Umbilical cord (tissue), 2 donors: ENCODE results near the gene TAGLN. TPM values are rescaled to one million over a fixed set of nuclear protein-coding genes. Genes with fewer than 3 reads are reported as not detected.
"Not testable (repeated sequence)": the region's sequence is repeated elsewhere in the genome, so short reads cannot be mapped to it uniquely, and the experiment has no call there.

Experiments used
- DNase-seq: peaks from one replicate; pipeline ENCODE4 v3.0.0-alpha.2; 2015; ENCODE audit warnings: low spot score
- total RNA-seq: library from RNA; depleted of rRNA; stranded (reverse); fragments of >200 nt; gene quantifications from one replicate; pipeline ENCODE4 v1.2.3, GENCODE V29; 2014; ENCODE audit warnings: low replicate concordance; ENCODE audit not compliant: insufficient read depth

Gene TAGLN
- total RNA-seq, 1 donor from 2014 or later: 5,845 TPM

DNA sequence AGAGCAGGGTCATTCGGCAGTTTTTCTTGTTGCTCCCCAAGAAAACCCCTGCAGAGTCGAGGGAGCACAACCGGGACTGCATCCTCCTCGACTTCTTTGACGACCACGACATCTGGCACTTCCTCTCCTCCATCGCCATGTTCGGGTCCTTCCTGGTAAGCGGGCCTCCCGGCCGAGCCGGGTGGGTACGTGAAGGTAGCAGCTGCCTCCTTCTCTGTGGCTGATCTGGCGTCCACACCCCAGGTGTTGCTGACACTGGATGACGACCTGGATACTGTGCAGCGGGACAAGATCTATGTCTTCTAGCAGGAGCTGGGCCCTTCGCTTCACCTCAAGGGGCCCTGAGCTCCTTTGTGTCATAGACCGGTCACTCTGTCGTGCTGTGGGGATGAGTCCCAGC lies 3.4 kb upstream of the TAGLN start:
- DNase-seq: no peak

DNA sequence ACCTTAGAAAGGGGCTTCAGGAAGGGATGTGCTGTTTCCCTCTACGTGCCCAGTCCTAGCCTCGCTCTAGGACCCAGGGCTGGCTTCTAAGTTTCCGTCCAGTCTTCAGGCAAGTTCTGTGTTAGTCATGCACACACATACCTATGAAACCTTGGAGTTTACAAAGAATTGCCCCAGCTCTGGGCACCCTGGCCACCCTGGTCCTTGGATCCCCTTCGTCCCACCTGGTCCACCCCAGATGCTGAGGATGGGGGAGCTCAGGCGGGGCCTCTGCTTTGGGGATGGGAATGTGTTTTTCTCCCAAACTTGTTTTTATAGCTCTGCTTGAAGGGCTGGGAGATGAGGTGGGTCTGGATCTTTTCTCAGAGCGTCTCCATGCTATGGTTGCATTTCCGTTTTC lies 2.2 kb upstream of the TAGLN start:
- no peak for DNase-seq

DNA sequence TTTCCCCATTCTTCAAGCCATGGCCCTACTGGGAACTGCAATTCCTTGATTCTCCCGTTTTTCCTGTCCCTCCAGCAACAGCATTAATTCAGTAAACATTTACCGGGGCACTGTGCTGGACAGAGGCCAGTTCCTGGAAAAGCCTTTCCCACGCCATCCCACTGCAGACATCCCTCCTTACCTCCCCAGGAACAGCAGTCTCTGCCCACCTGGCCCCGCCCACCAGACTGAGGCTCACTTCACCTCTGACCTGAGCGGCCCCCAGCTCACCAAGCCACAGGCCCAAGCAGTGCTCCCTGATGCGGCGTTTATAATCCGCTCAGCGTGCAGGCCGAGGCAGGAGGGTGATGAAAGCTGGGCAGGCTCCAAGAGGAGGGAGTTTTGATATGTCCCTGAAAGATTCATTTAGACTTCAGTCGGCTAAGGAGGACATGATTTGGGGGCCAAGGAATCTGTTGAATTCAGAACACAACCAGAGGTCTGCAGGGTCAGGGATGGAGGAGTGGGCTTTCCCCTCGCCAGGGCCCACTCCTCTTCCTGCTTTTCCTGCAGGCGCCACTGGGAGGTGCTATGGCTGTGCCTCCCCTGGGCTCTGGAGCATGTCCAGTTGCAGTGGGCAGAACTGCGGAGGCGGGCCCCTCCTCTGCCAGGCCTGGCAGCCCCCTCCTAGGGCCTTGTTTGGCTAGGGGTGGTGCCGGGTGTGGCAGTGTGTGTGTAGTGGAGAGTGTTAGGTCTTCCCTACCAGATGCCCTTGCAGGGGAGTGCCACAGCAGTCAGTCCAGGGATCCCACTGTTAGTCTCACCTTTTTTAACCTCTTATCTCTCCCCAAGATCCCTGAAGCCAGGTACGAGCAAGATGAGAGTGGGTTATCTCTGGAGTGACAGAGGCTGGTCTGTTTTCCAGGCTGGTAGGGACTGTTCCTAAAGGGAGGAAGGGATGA lies 1.4 kb upstream of the TAGLN start:
- DNase-seq: peak; percentile 57

DNA sequence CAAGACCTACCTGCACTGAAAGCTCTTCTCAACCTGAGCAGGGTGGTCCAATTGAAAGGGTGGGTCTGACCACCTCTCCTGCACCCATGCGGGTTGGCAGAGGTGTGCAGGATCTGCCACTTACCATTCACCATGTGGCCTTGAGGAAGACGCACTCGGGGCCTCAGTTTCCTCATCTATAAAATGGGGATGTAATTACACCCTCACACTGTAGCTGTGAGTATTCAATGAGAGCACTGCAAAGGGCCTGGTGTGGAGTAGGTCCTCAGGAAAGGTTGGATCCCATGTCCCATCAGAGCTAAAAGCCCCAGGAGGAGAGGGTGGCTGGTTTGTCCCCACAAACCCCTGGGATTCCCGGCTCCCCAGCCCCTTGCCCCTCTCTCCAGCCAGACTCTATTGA lies 557 bp upstream of the TAGLN start:
- DNase-seq: no peak

DNA sequence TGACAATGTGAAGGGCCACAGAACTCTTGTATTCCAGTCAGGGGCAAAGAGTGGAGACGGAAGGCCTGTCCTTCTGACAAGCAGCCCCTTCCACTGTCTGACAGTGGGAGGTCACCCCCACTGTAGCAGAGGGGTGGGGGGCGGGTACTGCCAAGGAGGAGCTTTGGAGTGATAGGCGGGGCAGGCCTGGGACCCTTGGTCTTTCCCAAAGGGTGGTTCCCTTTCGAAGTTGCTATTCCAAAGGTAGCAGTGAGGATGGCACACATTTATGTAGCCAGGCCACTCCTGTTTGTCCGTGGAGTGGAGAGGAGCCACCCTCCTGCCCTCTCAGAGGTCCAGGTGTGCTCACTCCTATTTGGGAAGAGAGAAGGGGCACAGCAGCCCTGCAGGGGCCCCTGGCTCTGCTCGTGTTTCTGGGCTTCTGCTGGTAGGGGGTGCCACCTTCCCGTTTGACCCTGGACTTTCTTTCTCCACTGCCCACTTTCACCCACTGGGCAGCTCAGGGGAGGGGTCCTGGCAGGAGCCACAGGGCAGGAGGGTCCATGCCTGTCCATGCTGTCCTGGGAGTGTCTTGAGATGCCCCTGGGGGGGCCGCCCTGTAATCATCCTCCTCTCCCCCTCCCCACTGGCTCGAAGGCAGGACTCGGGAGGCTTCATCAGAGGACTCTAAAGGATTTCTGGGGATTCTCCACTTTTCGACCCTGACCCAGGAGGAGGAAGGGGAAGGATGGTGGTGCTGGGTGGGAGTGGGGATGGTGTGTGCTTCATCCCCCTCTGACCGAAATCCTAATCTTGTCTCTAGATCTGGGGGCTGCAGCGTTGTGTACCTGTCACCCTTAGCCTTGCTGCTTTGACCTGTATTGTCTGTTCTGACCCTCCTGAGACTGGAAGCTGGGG lies 994 bp downstream of the TAGLN start:
- DNase-seq: peak; percentile 37

DNA sequence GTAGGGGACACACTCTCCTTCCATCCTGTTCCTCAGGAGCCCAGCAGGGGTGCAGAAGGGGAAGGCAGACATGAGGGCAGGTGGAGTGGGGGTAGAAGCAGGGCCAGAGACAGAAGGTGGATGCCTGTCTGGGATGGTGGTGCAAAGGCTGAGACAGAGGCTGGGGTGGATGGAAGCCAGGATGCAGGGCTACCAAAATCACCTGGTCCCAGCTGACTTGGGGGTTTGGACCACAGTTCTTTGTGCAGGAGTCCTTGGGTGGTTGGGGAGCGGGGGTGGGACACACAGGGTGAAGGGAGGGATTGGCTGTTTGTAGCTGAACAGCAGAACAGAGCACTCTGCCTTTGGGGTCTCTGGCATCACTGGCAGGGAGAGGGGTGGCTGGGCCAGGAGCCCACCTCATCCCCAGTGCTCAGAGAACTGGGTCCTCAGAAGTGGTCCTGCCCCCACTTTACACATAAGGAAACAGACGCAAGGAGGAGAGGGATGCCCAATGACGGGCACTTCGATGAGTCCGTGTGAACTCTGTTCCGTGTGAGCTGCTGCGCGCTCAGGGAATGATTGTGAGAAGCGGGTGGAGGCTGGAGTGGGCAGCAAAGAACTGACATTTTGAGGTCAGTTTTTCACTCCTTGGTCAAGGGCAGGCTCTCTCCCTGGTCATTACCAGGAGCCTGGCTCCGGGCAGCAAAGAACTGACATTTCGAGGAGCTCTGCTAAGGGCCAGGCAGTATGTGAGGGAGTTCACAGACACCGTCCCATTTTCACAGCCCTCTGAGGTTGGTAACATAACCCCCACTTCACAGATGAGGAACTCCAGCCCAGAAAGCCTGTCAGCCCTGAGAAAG lies 1.9 kb downstream of the TAGLN start:
- peak; percentile 44 for DNase-seq

DNA sequence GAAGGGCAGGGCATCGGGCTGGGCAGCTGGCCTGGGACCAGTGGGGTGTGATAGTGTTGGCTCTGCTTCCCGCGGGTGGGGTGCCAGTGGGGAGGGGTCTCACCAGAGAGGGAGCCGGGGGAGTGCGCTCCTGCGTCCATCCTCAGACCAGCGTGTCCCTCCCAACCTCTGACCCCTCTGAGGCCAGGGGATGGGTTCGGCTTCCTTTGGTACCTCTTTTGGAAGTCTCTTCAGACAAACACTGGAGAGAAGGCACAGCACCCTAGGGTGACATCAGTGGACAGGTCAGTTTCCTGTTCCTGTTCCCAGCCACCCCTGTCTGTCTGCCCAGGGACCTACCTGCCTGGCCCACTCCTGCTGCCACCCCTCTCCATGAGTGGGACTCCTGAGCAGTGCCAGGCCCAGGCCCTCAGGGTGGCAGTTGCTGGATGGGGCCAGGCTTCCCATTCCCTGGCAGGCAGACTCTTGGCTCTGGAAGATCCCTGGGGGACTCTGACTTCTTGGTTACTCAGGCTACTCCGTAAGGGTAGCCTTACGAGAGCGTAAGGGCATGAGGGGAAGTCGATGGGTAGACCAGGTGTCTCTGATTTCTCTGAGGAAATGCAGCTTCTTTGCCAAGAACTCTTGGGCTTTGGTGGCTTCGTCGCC lies 2.6 kb downstream of the TAGLN start:
- no peak for DNase-seq

DNA sequence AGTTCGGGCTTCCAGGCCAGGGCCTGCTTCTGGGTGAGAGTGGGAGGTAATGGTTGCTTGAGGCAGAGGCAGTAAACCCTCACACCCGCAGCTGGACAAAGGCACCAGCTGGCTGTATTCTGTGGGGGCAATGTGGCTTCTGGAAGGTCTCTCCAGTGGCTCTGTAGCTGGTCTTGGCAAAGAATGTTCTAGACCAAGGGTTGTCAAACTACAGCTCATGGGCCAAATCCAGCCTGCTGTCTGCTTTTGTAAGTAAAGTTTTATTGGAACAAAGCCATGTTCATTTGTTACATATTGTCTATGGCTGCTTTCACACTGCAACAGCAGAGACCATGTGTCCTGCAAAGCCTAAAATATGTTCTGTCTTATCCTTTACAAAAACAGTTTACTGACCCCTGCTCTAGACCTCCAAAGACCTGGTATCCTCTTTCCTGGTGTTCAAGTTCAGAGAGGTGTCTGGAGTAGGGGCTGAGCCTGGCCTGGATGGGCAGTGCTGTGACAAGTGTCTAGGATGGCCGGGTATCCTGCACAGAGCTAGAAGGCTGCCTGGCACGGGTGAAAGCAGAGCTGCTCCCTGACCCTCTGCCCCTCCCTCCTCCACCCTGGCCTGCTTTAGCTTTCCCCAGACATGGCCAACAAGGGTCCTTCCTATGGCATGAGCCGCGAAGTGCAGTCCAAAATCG lies 3.4 kb downstream of the TAGLN start:
- DNase-seq: no peak

DNA sequence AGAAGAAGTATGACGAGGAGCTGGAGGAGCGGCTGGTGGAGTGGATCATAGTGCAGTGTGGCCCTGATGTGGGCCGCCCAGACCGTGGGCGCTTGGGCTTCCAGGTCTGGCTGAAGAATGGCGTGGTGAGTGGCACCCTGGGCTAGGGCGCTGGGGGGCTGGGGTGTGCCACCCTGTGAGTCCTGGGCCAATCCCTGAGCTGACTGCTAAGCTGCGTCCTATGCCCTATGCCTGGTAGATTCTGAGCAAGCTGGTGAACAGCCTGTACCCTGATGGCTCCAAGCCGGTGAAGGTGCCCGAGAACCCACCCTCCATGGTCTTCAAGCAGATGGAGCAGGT lies 3.9 kb downstream of the TAGLN start:
- DNase-seq: no peak

DNA sequence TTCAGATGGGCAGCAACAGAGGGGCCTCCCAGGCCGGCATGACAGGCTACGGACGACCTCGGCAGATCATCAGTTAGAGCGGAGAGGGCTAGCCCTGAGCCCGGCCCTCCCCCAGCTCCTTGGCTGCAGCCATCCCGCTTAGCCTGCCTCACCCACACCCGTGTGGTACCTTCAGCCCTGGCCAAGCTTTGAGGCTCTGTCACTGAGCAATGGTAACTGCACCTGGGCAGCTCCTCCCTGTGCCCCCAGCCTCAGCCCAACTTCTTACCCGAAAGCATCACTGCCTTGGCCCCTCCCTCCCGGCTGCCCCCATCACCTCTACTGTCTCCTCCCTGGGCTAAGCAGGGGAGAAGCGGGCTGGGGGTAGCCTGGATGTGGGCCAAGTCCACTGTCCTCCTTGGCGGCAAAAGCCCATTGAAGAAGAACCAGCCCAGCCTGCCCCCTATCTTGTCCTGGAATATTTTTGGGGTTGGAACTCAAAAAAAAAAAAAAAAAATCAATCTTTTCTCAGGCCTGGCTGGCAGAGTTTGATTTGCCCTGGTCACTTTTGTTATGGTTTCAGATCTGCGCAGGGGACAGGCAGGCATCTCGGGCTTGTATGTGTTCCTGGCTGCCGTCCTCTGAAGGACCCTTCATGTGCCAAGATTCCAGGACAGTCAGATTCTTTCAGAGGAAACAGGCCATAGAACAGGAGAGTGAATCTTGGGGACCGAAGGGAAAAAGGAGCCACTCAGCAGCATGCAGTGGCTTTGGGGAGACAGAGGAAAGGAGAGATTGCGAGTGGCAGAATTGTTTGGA lies 5.3 kb downstream of the TAGLN start:
- DNase-seq: no peak

DNA sequence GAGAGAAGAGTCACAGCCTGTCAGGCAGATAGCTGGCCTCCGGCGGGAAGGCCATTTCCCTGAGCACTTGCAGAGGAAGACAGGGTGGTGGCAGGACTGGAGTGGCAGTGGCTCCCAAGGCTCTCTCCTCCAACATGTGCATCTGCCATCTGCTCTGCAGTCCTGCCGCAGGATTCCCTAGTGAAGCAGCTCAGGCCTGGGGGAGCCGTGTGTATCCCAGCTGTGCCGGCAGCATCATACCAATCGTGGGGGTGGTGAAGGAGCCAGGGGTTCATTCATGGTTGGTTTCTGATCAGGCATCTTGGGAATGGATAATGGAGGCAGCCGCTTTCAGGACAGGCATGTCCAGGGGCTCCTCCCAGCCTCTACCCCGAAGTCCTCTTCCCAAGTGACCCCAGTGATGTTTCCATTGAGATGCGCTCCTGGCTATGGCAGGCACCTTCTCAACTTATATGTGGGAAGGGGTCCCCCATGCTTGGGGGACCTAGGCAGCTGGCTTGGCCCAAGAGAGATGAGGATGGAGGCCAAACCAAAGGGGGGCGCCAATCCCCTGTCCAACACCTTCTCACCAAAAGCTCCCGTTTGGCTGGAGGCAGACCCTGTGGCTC lies 6.1 kb downstream of the TAGLN start:
- no peak for DNase-seq

DNA sequence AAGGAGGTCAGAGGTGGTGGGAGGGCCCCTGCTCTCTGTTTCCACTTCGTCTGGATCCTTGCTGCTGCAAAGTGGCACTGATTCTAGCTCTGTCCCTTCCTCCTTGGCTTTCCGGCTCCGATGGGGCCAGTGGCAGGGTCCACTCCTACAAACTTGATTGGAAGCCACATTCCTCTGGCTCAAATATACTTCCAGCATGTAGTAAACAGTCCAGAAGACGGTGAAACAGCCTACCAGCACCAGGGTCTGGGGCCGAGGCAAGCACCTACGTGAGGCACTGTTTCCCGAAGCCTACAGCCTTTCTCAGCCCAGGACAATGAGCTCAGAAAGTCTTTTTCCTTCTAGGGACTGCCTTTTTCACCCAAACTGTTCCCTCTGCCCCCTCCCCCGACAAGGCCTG lies 6.9 kb downstream of the TAGLN start:
- not testable (repeated sequence) for DNase-seq

DNA sequence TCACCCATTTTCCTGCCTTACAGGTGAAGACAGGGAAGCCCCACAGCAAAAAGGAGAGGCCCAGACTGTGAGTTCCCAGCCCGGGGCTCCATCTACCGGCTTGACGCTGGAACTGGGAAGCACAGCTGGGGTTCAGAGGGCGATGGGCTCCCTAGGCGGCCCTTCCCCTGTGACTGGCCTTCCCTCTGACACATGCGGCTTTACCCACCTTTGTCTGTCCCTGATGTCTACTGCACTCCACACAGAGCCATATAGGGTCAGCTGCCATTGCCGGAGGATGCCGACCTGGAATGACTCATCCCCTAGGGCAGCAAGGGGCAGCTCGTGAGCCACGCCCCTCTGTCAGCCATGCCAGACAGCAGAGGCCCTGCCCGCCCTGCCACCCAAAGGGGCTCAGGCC lies 7.7 kb downstream of the TAGLN start:
- not testable (repeated sequence) for DNase-seq

DNA sequence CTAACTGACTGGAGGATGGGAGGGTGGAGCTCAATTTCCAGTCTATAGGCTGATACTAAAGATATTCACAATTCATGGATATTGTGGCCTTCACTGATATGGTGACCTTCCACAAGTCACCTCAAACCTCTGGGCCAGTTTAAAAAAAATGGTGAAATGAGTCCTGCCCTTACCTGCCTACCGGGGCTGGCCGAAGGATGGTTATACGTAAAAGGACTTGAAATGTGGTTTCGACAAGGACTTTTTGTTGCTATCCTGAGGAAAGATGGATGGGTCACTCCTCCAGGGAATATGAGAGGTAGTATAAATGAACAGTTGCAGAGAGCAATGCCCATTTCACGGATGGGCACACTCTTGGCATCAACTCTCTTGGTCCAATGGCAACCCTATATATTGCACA lies 8.3 kb downstream of the TAGLN start:
- DNase-seq: not testable (repeated sequence)

DNA sequence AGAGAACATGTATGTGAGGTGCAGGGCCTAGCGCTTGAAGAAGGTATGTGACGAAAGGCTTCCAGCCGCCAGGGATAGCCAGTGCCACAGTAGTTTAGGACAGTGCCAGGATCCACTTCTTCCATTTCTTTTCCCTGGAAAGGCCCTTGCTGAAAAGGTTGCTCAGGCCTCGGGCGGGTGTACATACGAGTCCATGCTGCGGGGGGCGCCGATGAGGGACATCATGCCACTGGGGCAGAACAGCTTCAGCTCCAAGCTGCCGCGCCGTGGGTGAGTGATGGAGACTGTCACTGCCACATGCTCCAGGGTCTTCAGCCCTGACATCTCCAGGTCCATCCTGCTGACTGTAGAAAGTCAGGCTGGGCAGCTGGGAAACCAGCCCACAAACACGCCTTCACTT lies 9.5 kb downstream of the TAGLN start:
- not testable (repeated sequence) for DNase-seq

DNA sequence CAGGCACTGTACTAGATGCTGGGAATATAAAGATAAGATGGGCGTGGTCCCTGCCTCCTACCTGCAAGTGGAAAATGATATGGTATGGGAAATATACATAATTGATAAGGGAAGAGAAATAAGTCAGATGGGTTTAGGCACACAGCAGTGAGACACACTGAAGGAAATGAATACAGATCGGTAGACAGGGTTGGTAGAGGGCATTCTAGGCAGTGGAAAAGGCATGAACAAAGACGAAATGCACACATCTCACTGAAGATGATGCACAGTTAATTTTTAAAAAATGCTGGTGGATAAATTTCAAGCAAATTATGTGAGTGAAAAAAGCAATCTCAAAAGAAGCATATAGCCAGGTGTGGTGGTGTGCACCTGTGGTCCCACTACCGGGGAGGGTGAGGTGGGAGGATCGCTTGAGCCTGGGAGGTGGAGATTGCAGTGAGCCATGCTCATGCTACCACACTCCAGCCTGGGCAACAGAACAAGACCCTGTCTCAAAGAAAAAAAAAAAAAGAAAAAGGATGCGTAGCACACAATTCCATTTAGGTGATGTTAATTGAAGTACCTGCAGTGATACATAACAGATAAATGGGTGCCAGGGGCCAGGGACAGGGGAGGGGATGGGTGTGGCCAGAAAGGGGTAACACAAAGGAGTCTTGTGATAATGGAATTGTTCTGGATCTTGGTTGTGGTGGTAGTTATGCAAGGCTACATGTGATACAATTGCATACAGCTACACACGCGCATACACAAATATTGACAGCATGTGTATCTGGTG lies 10.4 kb downstream of the TAGLN start:
- not testable (repeated sequence) for DNase-seq

DNA sequence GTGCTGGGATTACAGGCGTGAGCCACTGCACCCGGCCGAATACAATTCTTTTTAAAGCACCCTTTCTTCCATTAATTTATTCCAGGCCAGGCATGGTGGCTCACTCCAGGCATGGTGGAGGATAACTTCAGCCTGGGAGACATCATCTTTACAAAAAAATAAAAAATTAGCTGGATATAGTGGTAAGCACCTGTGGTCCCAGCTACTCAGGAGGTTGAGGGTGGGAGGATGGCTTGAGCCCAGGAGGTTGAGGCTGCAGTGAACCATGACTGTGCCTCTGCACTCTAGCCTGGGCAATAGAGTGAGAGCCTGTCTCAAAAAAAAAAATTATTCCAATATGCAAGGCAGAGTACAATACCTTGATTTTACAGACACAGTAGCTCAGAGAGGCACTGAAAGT lies 11.4 kb downstream of the TAGLN start:
- no peak for DNase-seq

DNA sequence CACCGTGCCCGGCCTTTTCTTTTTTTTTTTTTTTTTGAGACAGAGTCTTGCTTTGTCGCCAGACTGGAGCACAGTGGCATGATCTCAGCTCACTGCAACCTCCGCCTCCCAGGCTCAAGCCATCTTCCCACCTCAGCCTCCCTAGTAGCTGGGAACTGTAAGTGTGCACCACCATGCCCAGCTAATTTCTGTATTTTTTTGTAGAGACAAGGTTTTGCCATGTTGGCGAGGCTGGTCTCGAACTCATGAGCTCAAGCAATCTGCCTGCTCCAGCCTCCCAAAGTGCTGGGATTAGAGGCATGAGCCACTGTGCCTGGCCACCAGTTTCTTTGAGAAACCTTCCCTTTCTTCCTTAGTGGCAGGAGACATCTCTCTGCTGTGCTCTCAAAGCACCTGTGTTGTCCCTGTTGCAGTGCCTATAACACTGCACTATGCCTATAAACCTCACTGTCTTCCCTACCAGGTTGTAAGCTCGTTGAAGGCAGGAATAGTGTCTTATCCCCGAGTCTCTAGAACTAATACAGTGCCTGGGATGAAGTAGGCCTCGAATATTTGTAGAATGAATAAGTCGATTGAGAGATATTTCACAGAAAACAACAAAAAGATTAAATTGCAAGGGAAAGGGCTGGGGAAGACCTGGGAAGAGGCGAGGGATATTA lies 13.7 kb downstream of the TAGLN start:
- DNase-seq: no peak
